Melanocyte of skin (primary cell): ENCODE data around the gene CPT1A. TPM values are rescaled to one million over a fixed set of nuclear protein-coding genes. Genes with fewer than 3 reads are reported as not detected.

ENCODE experiments used
- total RNA-seq, 2 donors: library from RNA; depleted of rRNA; stranded (reverse); fragments of >200 nt; gene quantifications; 2 replicates each; pipeline ENCODE4 v1.2.3, GENCODE V29; 2012

The CPT1A gene
- total RNA-seq, result 10 to 100 TPM; 33.4 to 46.6 TPM

GRCh38 chr11:68841718-68842426, at the start of gene CPT1A:
Gene CPT1A (minus strand): TSS chr11:68841916. CDS start chr11:68815474, 26,442 bp downstream.

GRCh38 chr11:68751331-68751856, 90.3 kb downstream of the CPT1A start, which contains the start of gene TESMIN:
Gene TESMIN (minus strand): TSS chr11:68751520. CDS start chr11:68750660, 860 bp downstream.

Other genes with a start within 250 kb of the CPT1A start
- not detected for gene GAL, start 157.4 kb downstream of the CPT1A start, total RNA-seq
- 1 to 10 TPM in 1 of 2 donors, under 1 TPM in 1; 0.69 to 2.0 TPM for gene TESMIN, start 90.4 kb downstream of the CPT1A start, total RNA-seq
- gene MRPL21, start 61.9 kb upstream of the CPT1A start, total RNA-seq, result 10 to 100 TPM; 38.9 to 81.6 TPM
- 10 to 100 TPM; 14.5 to 18.3 TPM for gene IGHMBP2, start 62.0 kb upstream of the CPT1A start, total RNA-seq
- gene MRGPRD, start 139.1 kb upstream of the CPT1A start, total RNA-seq, result not detected
- gene MRGPRF, start 171.3 kb upstream of the CPT1A start, total RNA-seq, result under 1 TPM; under 0.01 to 0.33 TPM
- gene TPCN2, start 207.0 kb upstream of the CPT1A start, total RNA-seq, result 100 to 1,000 TPM in 1 of 2 donors, 10 to 100 TPM in 1; 80.3 to 132 TPM